NCI-H1436 (cell line): ENCODE data around the gene PRC1.

ENCODE experiments used
- DNase-seq: peaks from one replicate; lab custom pipeline; 2025; lab: John Stamatoyannopoulos, UW

The PRC1 gene

DNA sequence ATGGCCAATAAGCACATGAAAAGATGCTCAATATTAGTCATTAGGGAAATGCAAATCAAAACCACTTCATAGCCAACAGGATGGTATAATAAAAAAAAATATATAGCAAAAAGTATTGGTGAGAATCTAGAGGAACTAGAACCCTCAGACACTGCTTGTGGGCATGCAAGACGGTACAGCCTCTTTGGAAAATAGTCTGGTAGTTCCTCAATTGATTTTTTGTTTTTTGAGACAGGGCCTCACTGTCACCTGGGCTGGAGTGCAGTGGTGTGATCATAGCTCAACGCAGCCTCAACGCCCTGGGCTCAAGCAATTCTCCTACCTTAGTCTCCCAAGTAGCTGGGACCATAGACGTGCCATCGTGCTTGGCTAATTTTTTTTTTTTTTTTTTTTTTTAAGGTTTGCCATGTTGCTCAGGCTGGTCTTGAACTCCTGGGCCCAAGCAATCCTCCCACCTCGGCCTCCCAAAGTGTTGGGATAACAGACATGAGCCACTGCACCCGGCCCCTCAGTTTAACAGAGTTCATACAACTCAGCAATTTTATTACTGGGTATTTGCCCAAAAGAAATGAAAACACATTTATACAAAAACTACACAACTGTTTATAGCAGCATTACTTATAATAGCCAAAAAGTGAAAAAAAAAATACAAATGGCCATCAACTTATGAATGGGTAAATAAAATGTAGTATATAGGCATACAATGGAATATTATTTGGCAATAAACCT, 5.1 kb downstream of the PRC1 start:
- no peak for DNase-seq

DNA sequence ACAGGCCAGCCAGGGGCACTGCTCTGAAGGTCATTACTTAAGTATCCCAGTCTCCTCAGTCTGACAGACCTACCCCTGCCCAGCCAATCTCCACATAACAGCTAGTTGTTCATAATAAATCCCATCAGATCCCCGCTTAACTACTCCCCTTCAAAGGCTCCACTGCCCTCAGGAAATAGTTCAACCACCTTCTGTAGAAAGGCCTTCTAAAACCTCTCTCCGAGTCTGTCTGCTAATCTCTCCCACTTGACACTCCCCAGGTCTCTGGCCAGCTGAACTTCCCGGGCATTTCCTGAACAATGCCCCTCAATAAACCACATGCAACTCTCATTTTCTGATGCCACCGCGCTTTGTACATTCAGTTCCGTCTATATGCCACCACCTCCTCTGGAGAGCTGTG, 6.0 kb downstream of the PRC1 start:
- DNase-seq: no peak

DNA sequence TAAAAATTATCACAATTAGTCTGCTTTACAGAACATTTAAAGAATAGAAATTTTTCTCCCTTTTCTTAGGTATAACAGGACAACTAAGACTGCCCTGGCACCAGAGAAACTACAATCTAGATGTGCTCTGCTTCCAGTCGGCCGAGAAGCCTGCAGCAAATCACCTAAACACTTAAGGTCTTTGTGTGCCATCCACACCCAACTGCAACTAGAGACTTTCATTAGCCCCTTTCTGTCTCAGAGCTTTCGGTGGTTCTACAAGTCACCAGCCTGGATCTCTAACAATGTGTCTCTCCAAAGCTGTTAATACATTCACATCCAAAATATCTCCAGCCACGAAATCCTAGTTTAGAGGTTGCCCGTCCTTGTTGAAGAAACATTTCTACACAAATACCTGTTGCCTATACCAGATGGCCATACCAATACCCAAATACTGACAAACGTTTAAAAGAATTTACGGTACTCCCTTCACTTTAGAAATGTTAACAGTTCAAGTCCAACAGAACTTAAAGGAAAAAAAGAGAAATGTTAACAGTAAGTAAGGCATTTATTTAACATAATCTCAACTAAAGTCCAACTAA, 6.7 kb downstream of the PRC1 start:
- no peak for DNase-seq

DNA sequence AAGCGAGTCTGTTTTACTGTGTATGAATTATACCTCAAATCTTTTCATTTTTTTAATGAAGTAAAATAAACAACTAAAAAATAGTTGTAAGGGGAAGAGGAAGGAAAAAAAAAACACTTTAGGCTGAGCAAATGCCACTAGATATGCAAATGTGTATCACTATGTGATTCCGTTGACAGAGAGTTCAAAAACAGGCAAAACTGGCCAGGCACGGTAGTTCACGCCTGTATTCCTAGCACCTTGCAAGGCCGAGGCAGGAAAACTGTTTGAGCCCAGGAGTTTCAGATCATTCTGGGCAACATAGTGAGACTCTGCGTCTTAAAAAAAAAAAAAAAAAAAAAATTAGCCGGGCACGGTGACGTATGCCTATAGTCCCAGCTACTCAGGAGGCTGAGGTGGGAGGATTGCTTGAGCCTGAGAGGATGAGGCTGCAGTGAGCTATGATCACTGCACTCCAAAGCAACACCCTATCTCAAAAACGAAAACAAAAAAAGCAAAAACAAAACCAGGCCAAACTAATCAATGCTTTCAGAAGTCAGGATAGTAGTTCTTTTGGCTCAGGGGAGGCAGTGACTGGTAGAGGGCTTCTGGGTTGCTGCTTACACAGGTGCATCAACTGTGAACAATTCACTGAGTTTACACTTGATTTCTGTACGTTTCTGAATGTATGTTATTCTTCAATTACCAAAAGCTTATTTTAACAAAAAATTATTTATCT, 7.4 kb downstream of the PRC1 start:
- no peak for DNase-seq

DNA sequence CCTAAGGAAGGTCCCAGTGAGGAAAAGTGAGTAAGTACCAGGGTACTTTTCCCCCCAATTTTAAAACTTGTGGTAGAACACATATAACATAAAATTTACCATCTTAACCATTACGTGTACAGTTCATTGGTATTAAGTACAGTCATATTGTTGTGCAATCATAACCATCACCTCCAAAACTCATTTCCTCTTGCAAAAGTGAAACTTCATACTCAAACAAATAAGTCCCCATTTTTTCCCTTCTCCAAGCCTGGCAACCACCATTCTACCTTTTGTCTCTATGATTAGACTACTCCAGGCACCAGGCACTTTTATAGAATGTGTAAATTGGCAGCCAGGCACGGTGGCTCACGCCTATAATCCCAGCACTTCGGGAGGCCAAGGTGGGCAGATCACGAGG, 12.2 kb downstream of the PRC1 start:
- DNase-seq: no peak

DNA sequence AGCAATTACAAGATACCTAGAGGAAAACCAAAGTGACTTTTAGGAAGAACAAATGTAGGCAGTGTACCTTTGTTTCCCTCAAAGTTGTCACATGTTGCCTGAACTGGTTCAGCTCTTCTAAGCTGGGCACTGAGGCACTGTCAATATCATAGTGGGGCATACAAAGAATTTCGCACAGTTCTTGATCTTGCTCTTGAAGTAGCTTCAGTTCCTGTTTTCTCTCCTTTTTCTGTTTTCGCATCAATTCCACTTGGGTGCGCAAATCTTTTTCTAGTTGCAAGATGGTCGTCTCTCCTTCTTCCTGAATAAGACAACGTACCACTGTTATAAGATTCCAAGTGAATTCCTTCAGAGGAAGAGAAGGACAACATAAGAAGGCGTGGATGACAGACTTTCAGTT, 12.7 kb downstream of the PRC1 start:
- DNase-seq: no peak

DNA sequence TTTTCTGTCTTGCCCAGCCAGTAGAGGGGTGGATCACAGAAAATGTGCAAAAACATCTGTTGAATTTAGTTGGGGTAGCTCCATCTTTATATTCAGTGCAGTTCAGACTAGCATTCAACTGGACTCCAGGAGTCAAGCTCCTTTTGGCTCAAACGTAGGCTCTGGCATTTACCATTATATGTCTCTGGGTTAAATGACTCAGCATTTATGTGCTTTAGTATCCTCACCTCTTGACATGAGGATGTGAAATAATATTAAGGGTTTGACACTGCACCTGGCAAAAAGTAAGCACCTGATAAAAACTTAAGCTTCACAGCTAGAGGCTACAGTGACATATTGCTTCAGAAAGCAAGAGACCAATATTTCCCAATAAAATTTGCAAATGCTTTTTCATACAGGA, 14.8 kb downstream of the PRC1 start:
- DNase-seq: no peak

DNA sequence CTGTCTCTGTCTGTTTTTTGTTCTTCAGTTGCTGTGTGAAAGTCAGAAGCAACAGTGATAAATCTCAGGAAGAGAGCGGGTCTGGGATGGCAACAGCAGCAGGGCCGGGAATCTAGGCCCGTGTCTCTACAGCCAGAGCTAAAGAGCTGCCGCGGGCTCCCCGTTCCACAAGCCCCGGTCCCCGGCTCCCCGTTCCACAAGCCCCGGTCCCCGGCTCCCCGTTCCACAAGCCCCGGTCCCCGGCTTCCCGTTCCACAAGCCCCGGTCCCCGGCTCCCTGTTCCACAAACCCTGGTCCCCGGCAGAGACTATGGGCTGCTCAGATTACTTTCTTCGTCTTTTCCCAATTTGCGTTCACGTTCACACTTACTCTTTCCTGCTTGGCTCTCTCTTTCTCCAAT, 20.1 kb downstream of the PRC1 start:
- DNase-seq: no peak

DNA sequence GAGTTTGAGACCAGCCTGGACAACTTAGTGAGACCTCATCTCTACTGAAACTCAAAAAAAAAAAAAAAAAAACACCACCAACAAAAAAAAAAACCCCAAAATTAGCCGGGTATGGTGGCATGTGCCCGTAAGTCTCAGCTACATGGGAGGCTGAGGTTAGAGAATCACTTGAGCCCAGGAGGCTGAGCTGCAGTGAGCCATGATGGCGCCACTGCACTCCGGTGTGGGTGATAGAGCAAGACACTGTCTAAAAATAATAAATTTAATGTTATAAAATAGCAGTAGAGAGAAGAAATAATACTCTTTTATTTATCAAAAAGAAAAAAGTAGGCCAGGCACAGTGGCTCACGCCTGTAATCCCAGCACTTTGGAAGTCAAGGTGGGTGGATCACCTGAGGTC, 22.2 kb downstream of the PRC1 start:
- no peak for DNase-seq

DNA sequence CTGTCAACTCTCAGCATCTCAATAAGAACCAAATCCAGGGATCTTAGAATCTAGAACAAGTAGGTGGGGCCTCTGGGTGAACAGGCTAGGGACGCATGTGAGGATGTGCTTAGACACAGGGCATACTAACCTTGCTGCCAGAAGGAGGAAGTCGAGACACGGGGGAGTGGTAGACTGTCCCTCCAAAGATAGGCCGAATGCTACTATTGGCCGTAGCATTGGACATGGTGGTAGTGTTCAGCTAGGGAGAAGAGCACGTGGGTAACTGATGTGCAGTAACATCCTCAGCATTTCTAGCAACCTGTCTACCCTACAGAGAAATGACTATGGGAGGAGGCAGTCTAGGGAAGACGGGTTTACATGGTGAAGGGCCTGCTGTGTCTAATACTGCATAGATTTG, 24.1 kb downstream of the PRC1 start:
- no peak for DNase-seq

DNA sequence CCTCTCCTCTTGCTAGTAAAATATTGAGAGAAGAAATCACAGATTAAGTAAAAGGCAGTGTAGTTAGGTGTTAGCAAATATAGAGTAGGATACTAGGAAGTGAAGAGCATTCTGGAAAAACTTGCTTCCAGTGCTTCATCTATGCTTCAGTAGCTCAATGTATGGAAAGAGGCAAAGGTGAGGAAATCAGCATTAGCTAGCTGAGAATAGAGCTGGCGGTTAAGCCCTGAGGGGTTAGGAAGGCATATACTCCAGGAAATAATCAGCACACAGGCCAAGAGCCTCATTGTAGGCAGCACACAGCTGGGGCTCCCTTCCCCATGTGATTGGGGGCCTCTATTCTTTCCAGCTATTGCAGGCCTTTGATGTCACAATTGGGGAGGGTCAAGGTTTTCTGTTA, 25.9 kb downstream of the PRC1 start:
- no peak for DNase-seq

DNA sequence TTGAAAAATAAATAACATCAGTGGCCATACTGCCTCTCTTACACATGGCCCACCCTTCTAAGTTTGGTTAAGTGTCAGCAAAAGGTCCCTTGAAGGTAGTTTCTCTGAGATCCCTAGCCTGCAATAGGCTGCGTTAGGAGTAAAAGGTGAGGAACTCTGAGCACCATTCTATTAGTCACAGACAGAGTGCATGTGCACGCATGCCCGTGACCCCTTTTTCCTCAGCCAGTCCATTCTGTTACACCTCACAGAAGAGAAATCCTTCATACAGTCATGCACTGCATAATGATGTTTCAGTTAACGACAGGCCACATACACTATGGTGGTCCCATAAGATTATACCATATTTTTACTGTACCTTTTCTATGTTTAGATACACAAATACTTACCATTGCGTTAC, 27.1 kb downstream of the PRC1 start:
- no peak for DNase-seq

DNA sequence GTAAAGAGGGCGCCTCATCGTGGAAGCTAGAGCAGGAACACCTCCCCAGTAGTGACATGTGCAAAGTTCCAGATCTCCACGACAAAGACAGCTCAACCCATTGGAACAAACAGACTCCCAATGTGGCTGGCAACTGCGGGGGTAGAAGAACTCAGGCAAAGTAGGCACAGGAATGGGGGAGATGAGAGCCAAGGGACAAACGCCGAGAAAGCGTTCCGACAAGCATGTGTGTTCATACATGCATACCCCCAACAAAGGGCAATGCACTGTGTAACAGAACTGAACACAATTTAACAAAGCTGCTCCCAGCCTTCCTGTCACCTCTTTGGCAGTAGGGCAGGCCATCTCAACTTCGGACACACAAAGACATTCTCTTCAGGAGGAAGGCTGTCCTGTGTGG, 28.1 kb downstream of the PRC1 start:
- DNase-seq: no peak

DNA sequence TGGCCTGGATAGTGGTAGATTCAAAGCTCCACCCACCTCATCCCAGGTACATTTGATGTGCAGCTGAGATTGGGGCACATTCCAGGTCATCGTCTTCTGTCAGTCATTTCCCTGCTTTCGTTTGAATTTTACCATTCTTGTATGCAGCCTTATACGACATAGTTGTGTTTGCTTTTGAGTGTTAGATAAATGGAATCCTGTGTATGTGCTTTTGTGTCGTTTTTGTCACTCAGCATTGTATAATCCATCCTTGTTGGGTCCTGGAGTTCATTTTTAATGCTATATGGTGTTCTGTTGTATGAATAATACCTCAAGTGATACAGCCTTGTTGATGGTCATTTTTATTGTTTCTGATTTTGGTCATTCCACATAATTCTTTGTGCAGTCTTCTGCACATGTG, 32.3 kb downstream of the PRC1 start:
- DNase-seq: no peak

DNA sequence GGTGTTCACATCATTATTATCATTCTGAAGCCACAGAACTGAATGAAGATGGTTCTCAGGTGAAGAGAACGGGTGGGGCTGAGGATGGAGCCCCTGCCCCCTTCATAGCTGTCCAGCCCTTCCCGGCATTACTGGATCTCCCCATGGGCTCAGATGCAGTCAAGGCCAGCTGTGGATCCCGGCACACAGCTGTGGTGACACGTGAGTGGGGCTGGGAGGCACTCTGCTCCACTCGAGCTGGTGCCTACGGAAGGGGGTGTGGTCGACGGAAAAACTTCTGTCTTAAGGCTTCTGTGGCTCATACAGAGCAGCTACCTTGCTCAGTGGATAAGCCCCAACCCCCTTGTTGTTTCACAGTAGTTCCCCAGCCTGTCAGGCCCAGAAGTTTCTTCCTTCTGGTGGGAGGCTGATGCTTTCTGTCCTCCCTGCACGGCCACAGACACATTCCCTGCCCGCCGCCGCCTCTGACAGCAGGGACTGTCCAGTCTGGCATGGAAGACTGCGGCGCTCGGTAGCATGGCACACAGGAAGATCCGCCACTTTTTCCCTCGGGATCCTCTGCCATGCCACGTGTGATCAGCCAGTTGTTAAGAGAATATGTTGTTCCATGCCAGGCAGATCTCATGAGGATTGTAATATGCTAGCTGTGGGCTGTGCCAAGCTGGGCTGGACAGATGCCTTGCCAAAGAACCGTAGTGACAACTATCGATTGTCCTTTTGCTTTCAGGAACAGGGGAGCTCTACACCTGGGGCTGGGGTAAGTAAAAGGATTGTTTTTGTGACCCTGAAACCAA, 33.8 kb downstream of the PRC1 start:
- no peak for DNase-seq

DNA sequence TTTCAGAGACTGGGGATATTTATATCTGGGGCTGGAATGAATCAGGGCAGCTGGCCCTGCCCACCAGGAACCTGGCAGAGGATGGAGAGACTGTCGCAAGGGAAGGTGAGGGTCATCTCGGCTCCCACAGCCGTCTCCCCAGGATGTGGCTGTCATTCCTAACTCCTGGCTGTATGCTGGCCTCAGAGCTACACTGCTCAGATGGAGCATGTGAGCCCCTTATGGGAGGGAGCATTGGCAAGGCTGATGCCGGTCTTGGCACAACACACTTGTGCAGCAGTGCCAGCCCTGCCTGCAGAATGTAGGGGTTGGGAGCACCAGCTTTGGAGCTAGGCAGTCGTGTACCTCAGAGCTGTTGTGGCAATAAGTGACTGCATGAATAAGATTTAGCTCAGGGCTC, 34.4 kb downstream of the PRC1 start:
- DNase-seq: no peak

DNA sequence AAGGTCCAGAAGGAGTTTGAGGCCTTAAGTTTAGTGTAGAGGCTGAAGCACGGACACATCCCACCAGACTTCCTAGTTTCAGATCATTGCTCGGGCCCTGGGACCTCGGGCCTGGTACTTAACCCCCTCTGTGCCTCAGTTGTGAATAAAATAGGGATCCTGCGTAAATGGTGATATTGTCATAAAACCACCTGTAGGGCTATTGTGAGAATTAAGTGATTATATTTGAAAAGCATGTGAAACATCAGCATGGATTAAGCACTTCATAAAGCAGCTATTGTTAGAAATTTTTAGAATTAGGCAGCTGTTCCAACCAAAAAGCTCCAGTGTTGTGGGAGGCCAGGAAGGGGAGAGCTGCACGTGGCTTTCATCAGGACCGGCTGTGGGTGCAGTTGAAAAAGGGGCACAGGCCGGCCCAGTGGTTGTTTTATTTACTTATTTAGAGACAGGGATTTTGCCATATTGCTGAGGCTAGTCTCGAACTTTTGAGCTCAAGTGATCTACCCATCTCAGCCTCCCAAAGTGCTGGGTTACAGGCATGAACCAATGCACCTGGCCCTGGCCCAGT, 35.2 kb downstream of the PRC1 start:
- DNase-seq: no peak

DNA sequence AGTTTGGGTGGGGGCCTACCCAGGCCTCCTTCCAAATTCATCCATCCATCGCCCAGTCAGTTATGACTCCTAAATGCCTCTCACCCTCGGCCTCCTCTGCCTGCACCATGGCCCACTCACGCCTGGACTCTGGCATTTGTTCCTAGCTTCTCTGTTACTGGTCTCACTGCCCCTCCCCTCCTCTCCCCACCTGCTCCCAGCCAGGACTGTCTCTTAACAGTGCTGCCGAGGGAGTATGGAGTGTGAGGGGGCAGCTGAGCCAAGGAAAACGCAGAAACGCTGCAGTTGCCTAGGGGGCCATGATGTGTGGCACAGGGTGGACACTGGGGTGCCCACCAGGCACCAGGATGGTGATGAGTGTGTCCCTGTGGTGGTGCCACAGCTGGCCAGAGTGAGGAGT, 36.5 kb downstream of the PRC1 start:
- no peak for DNase-seq

DNA sequence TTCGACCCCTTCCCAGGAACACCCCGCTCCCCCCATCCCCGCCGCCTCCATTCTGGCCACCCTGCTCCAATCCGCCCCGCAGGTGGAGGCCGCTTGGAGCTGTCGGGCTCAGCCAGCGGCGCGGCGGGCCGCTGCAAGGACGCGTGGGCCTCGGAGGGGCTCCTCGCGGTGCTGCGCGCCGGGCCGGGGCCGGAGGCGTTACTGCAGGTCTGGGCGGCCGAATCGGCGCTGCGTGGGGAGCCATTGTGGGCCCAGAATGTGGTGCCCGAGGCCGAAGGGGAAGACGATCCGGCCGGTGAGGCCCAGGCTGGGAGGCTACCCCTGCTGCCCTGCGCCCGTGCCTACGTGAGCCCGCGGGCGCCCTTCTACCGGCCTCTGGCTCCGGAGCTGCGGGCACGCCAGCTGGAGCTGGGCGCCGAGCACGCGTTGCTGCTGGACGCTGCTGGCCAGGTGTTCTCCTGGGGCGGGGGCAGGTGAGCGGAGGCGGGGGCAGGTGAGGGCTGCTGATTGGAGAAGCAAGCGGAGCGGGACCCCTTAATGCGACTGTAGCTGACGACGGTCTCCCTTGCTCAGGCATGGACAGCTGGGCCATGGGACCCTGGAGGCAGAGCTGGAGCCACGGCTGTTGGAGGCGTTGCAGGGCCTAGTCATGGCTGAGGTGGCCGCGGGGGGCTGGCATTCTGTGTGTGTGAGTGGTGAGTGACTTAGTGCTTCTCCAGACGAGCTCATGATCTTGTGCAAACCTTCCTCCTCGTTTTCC, 37.1 kb downstream of the PRC1 start:
- no peak for DNase-seq

DNA sequence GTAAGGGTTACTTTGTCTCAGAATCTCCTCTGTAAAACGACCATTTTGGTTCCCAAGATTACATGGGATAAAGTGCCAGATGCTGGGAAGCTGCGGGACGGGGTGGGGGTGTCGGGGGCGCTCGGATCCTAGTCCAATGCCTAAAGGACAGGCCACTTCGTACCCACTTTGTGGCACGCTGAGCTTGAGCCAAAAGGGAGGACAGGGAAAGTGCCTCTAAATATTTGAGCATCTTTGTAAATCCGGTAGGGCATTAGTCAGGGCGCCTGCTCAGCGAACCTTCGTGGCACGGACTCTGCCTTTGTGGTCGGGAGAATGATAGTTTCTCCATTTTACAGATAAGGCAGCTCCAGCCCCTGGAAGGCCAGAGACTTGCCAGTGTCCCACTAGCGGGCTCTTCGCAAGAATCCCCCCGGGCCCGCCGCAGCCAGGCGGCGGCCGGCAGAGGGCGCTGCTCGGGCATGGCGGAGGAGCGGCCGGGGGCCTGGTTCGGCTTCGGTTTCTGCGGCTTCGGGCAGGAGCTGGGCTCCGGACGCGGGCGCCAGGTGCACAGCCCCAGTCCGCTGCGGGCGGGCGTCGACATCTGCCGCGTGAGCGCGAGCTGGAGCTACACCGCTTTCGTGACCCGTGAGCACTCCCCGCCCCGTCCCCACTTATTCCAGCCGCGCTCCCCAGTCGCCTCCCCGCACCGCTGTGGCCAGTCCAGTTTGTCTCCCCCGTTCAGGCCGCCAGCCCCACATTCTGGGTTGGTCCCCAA, 37.9 kb downstream of the PRC1 start:
- DNase-seq: no peak
